Activated CD8-positive, alpha-beta T cell treated with anti-CD3 and anti-CD28 coated beads for 36 hours (primary cell): ENCODE results near the gene RNF13. TPM values are rescaled to one million over a fixed set of nuclear protein-coding genes. Genes with fewer than 3 reads are reported as not detected.
"Not testable (repeated sequence)": the region's sequence is repeated elsewhere in the genome, so short reads cannot be mapped to it uniquely, and the experiment has no call there.

Experiments
- ATAC-seq: fragments of 200-7000 bp; cut with Tn5 transposase; one replicate; pipeline ENCODE4 v1.10.0; 2021; ENCODE audit warnings: mild to moderate bottlenecking, moderate library complexity
- CTCF ChIA-PET: fragments of 350-600 bp; sonication (Branson Sonifier 250); formaldehyde crosslinking; loops from one replicate; lab custom pipeline; 2021; ENCODE audit warnings: antibody characterized with exemption; lab: Charles Lee
- POLR2A ChIA-PET: fragments of 350-600 bp; sonication (Branson Sonifier 250); formaldehyde crosslinking; loops from one replicate; lab custom pipeline; 2021; ENCODE audit warnings: antibody characterized with exemption; lab: Charles Lee
- DNase-seq: peaks from one replicate; pipeline ENCODE4 v3.0.0-alpha.2; 2020
- H3K27ac Mint-ChIP-seq: one replicate; pipeline ENCODE4 v1.8.0; 2021; ENCODE audit warnings: mild to moderate bottlenecking, mixed read lengths
- H3K27me3 Mint-ChIP-seq: one replicate; pipeline ENCODE4 v1.8.0; 2021; ENCODE audit warnings: mixed read lengths
- H3K36me3 Mint-ChIP-seq: one replicate; pipeline ENCODE4 v1.8.0; 2021; ENCODE audit warnings: low read depth, mixed read lengths
- H3K4me1 Mint-ChIP-seq: one replicate; pipeline ENCODE4 v1.8.0; 2021; ENCODE audit warnings: low read depth, mixed read lengths
- H3K4me3 Mint-ChIP-seq: one replicate; pipeline ENCODE4 v1.8.0; 2021; ENCODE audit warnings: mild to moderate bottlenecking, moderate library complexity, mixed read lengths
- H3K9me3 Mint-ChIP-seq: one replicate; pipeline ENCODE4 v1.8.0; 2021; ENCODE audit warnings: mixed read lengths
- intact Hi-C: fragments of 100-400 bp; cut with micrococcal nuclease; formaldehyde crosslinking; loops from one replicate; pipeline ENCODE4 v1.10.0; 2022
- total RNA-seq, 2 experiments: library from RNA; stranded (reverse); gene quantifications; one replicate each; pipeline ENCODE4 v1.2.3, GENCODE V29; 2021
- TF ChIP-seq, protein P1 (sequence below): fragments of 200-600 bp; IDR thresholded peaks from one replicate; pipeline ENCODE4 v1.8.0; 2022; ENCODE audit warnings: antibody characterized with exemption, mild to moderate bottlenecking

Gene RNF13
- total RNA-seq, 2 experiments from 2014 or later = 25.7 to 26.3 TPM

DNA sequence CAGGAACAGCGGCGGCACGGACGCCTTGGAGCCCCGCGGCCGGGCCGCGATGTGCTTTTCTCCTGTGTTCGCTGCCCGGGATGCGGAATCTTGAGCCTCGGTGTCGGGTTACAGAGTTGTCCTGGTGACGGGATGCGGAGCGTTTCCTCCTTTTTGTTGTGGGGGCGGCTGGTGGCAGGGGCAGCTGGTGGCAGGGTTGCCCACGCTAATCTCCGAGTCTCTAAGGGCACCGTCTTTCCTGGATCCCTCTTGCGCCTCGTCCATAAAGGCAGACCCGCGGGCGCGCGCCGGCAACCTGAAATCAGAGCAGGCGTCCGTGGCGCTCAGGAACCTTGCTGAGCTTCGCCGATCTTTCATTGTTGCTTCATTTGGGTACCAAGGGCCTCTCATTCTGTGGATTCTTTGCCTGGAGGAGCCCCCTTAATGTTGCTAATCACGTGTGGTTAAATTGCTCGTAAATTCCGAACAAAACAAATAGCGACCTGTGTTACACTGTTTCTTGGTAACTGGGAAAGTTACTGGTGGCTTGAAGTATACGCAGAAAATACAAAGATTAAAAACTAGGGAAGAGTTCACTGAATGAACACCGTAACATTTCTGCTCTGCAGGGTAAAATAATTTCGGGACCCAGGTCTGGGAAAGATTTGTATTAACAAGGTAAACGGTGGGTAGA is 158.5 kb downstream of the RNF13 start:
- TF ChIP-seq, protein P1, sequence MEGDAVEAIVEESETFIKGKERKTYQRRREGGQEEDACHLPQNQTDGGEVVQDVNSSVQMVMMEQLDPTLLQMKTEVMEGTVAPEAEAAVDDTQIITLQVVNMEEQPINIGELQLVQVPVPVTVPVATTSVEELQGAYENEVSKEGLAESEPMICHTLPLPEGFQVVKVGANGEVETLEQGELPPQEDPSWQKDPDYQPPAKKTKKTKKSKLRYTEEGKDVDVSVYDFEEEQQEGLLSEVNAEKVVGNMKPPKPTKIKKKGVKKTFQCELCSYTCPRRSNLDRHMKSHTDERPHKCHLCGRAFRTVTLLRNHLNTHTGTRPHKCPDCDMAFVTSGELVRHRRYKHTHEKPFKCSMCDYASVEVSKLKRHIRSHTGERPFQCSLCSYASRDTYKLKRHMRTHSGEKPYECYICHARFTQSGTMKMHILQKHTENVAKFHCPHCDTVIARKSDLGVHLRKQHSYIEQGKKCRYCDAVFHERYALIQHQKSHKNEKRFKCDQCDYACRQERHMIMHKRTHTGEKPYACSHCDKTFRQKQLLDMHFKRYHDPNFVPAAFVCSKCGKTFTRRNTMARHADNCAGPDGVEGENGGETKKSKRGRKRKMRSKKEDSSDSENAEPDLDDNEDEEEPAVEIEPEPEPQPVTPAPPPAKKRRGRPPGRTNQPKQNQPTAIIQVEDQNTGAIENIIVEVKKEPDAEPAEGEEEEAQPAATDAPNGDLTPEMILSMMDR = no peak
- CTCF ChIA-PET = interaction anchor here (0.9 kb wide), 2 partner anchors 10 to 249 kb away, joined by 3 to 5 read pairs; no protein-coding TSS in a partner anchor
- POLR2A ChIA-PET = interaction anchor here (0.6 to 0.9 kb wide), 2 partner anchors 21 to 462 kb away, joined by 3 read pairs; no protein-coding TSS in a partner anchor
- H3K27me3 Mint-ChIP-seq = peaks cover 25% of the 10 kb centered on the region
- peak overlapping the region; percentile 67 for H3K27ac Mint-ChIP-seq
- peaks cover 16% of the 10 kb centered on the region for H3K4me1 Mint-ChIP-seq
- peak overlapping the region; percentile 84 for H3K4me3 Mint-ChIP-seq
- ATAC-seq (peak; percentile 5), DNase-seq (peak; percentile 49)
- no peaks in the 10 kb centered on the region for H3K9me3 Mint-ChIP-seq
- intact Hi-C loops = no loop called here
- no peaks in the 10 kb centered on the region for H3K36me3 Mint-ChIP-seq

DNA sequence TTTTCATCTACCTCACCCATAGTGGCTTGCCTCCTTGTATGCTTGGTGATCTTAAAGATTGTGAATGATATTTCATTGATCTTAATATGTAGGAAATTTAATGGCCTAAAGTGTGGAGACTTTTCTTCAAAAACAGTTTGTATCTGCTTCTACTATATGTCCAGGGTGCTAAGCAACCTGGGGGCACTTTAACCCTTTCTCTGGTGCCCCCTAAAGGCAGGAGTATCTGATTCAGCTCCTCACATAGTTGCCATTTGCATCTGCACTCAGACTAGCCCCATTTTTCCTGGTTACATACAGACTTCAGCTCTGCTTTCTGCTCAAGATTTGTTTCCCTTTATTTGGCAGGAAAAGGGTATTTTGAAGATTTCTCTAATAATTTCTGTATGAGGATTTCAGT is 162.9 kb downstream of the RNF13 start:
- CTCF ChIA-PET = interaction anchor here (1.0 to 1.7 kb wide), 4 partner anchors 14 to 245 kb away, joined by 3 to 9 read pairs (median 4); no protein-coding TSS in a partner anchor
- no peaks in the 10 kb centered on the region for H3K9me3 Mint-ChIP-seq
- H3K27me3 Mint-ChIP-seq = peaks cover 29% of the 10 kb centered on the region
- POLR2A ChIA-PET = no interaction called here
- ATAC-seq = peak; percentile 52
- H3K27ac Mint-ChIP-seq = no peak overlapping the region
- H3K4me3 Mint-ChIP-seq = no peak overlapping the region
- H3K36me3 Mint-ChIP-seq = no peaks in the 10 kb centered on the region
- intact Hi-C loops = no loop called here
- peak; percentile 16 for DNase-seq
- H3K4me1 Mint-ChIP-seq = peaks cover 8% of the 10 kb centered on the region
- TF ChIP-seq, protein P1 = peak; percentile 52

DNA sequence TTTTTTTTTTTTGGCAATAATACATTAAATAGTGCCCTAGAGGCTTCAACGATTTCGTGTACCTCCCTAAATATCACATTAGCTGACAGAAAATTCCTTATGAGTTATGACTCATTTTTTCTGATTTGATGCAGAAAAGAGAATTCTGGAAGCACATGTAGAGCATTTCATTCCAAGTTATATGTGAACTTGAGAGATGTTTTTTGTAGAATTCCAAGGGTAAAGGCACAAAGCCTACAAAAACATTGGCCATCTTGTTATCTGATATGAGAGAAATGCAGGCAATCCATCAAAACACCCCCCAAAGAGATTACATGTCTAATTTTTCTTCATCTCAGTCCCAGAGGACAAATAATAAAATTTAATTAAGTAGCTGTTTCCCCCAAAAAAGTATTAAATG is 164.4 kb downstream of the RNF13 start:
- POLR2A ChIA-PET = no interaction called here
- Mint-ChIP-seq H3K27ac (no peak overlapping the region), H3K36me3 (no peaks in the 10 kb centered on the region), H3K4me3 (no peak overlapping the region), H3K4me1 (no peaks in the 10 kb centered on the region), H3K27me3 (peaks cover 18% of the 10 kb centered on the region), H3K9me3 (no peaks in the 10 kb centered on the region)
- DNase-seq = no peak
- no peak for ATAC-seq
- CTCF ChIA-PET = interaction anchor here (0.7 to 1.7 kb wide), 3 partner anchors 19 to 207 kb away, joined by 3 to 9 read pairs (median 3); no protein-coding TSS in a partner anchor
- intact Hi-C loops = no loop called here
- TF ChIP-seq, protein P1 = no peak

DNA sequence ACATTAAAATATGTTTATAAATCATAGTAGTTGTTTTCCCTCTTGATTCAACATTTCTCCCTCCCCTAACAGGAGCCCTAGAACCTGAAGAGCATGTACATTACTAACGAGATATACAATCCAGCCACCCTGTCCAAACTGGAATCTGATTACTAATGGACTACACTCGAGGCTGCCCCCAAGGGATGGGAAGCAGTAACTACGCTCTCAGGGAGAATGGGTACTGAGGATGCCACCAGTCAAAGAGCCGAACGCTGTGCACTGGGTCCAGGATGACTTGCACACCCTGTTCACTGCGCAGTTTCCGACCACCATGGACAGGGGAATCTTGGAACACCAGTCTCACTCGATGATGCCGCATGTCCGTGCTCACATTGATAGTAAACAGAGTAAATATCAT is 169.0 kb downstream of the RNF13 start:
- H3K27ac Mint-ChIP-seq, CTCF ChIA-PET, H3K4me1 Mint-ChIP-seq, DNase-seq, H3K9me3 Mint-ChIP-seq, intact Hi-C loops, H3K27me3 Mint-ChIP-seq, H3K4me3 Mint-ChIP-seq, POLR2A ChIA-PET, H3K36me3 Mint-ChIP-seq: not testable (repeated sequence)
- ATAC-seq = peak; percentile 83

DNA sequence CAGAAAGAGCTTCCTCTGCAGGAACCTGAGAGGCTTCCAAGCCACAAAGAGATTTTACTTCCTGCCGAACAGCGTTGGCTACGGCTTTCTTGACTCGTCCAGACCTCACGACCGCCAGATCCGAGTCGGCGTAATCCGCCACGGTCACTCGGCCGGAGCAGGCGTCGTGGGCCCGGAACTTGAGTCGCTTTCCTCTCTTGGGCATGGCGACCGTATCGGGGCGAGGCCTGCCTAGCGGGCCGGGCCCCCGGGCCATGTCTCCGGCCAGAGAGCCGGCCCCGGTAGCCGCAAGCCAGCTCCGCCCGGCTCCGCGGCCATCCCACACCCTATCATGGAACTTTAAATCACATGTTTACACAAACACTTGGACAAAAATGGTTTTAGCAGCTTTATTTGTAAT is 170.0 kb downstream of the RNF13 start:
- ATAC-seq, H3K27ac Mint-ChIP-seq, H3K4me1 Mint-ChIP-seq, H3K4me3 Mint-ChIP-seq, DNase-seq, intact Hi-C loops, H3K36me3 Mint-ChIP-seq, H3K27me3 Mint-ChIP-seq, H3K9me3 Mint-ChIP-seq: not testable (repeated sequence)
- POLR2A ChIA-PET = interaction anchor here (0.5 kb wide), 1 partner anchor 295 kb away, joined by 3 read pairs; no protein-coding TSS in a partner anchor
- CTCF ChIA-PET = interaction anchor here (1.1 to 2.1 kb wide), 3 partner anchors 9 to 46 kb away, joined by 3 to 8 read pairs (median 4); no protein-coding TSS in a partner anchor

DNA sequence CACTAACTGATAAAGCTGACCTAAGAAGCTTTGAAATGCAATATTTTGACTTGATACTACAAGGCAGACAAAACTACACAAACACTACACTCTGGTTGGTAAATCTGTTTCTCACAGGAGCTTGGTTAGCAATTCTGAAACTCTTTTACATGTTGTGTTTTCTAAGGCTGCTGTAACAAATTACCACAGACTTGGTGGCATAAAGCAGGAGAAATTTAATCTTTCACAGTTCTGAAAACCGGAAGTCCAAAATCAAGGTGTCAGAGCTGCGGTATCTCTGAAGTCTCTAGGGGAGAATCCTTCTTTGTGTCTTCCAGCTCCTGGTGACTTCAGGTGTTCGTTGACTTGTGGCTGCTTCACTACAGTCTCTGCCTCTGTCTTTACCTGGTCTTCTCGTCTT is 170.6 kb downstream of the RNF13 start:
- H3K27me3 Mint-ChIP-seq = peaks cover 3% of the 10 kb centered on the region
- DNase-seq = no peak
- H3K4me3 Mint-ChIP-seq = no peak overlapping the region
- TF ChIP-seq, protein P1 = no peak
- H3K4me1 Mint-ChIP-seq = no peaks in the 10 kb centered on the region
- no peak overlapping the region for H3K27ac Mint-ChIP-seq
- no peaks in the 10 kb centered on the region for H3K36me3 Mint-ChIP-seq
- no peaks in the 10 kb centered on the region for H3K9me3 Mint-ChIP-seq
- ATAC-seq = no peak
- intact Hi-C loops = no loop called here
- POLR2A ChIA-PET = interaction anchor here (0.5 kb wide), 1 partner anchor 294 kb away, joined by 3 read pairs; no protein-coding TSS in a partner anchor
- CTCF ChIA-PET = interaction anchor here (1.1 to 2.1 kb wide), 3 partner anchors 9 to 46 kb away, joined by 3 to 8 read pairs (median 4); no protein-coding TSS in a partner anchor
